Sigmoid colon (tissue), 7 donors: Measurements from ENCODE around the gene TTI1. TPM values are rescaled to one million over a fixed set of nuclear protein-coding genes. Genes with fewer than 3 reads are reported as not detected.
"Not testable (repeated sequence)": the region's sequence is repeated elsewhere in the genome, so short reads cannot be mapped to it uniquely, and the experiment has no call there.

Experiments used
- DNase-seq: peaks from one replicate; pipeline ENCODE4 v3.0.0-alpha.2; 2019
- H3K27ac ChIP-seq, 4 donors: fragments of 200-600 bp; sonication (generic); one replicate each; pipeline ENCODE4 v1.5.1; 2016 to 2019; ENCODE audit warnings: mild to moderate bottlenecking in 1 of 4
- H3K27me3 ChIP-seq, 3 donors: fragments of 200-600 bp; sonication (generic); one replicate each; pipeline ENCODE4 v1.5.1; 2019; ENCODE audit warnings: mild to moderate bottlenecking in 1 of 3
- H3K36me3 ChIP-seq, 4 donors: fragments of 200-600 bp; sonication (generic); one replicate each; pipeline ENCODE4 v1.5.1; 2016 to 2019
- H3K4me1 ChIP-seq, 4 donors: fragments of 200-600 bp; sonication (generic); one replicate each; pipeline ENCODE4 v1.5.1; 2017 to 2019
- H3K4me3 ChIP-seq, 4 donors: fragments of 200-600 bp; sonication (generic); one replicate each; pipeline ENCODE4 v1.5.1; 2017 to 2019; ENCODE audit warnings: mild to moderate bottlenecking in 2 of 4, moderate library complexity in 1 of 4
- H3K9me3 ChIP-seq, 4 donors: fragments of 200-600 bp in 3 of 4; sonication (generic) in 3 of 4; one replicate each; pipeline versions ENCODE4 v1.5.1 to v1.6.1; 2013 to 2019
- CTCF ChIP-seq, 4 experiments: fragments of 450-650 bp in 3 of 4; fragments of 200-600 bp in 1 of 4; IDR thresholded peaks; one replicate each; pipeline ENCODE4 v1.5.1; 2016 to 2019; ENCODE audit warnings: antibody characterized with exemption in 4 of 4, mild to moderate bottlenecking in 3 of 4, moderate library complexity in 2 of 4
- EP300 ChIP-seq, 4 donors: sonication (generic); formaldehyde crosslinking; IDR thresholded peaks; one replicate each; pipeline ENCODE4 v1.6.1; 2017; ENCODE audit warnings: antibody characterized with exemption in 4 of 4
- POLR2A ChIP-seq, 2 donors: fragments of 450-650 bp; IDR thresholded peaks; one replicate each; pipeline ENCODE4 v1.6.1; 2016; ENCODE audit warnings: antibody characterized with exemption in 2 of 2, mild to moderate bottlenecking in 2 of 2, moderate library complexity in 2 of 2
- POLR2AphosphoS5 ChIP-seq, 4 donors: sonication (generic); formaldehyde crosslinking; IDR thresholded peaks; one replicate each; pipeline ENCODE4 v1.6.1; 2017; ENCODE audit warnings: antibody characterized with exemption in 4 of 4
- WGBS, 2 donors: extraction: QIAGEN DNeasy Blood & Tissue Kit; methylation state at CpG; one replicate each; pipeline ENCODE4 v1.1.7; 2013; 5-methylcytosine and 5-hydroxymethylcytosine counted together
- intact Hi-C: fragments of 100-400 bp; cut with DNase I; formaldehyde crosslinking; loops from one replicate; pipeline ENCODE4 v1.15.1; 2023
- polyA plus RNA-seq, 3 donors: library from polyadenylated mRNA; stranded (reverse); fragments of 200-250 nt; gene quantifications; one replicate each; pipeline ENCODE4 v1.2.3, GENCODE V29; 2013
- total RNA-seq, 4 donors: library from RNA; depleted of rRNA; stranded (reverse); fragments of >200 nt; gene quantifications; one replicate each; pipeline ENCODE4 v1.1.0, GENCODE V29; 2016
- donor health status: healthy with polysubstance abuse.
- donor health status: Bipolar disorder and iron deficiency.
- donor health status: healthy.

Gene TTI1
- total and polyA plus RNA-seq, 7 donors, result 2.4 to 11.7 (median 10.5) TPM

GRCh38 chr20:37969949-37970855, 63.1 kb downstream of the TTI1 start:
- intact Hi-C loops, result no loop called here
- Histone ChIP-seq H3K27me3 (no peaks in the 10 kb centered on the region), H3K9me3 (no peaks in the 10 kb centered on the region), H3K4me3 (no peak overlapping the region), H3K27ac (no peak overlapping the region), H3K36me3 (no peaks in the 10 kb centered on the region), H3K4me1 (no peaks in the 10 kb centered on the region)
- 87% methylated on average over 7 of the region's 7 CpGs for WGBS, 2 donors
- TF ChIP-seq CTCF (IDR thresholded peaks at IDR 0.05), result no peak
- no peak for TF ChIP-seq POLR2A (IDR thresholded peaks at IDR 0.05)
- no peak for TF ChIP-seq POLR2AphosphoS5 (IDR thresholded peaks at IDR 0.05)
- no peak for TF ChIP-seq EP300 (IDR thresholded peaks at IDR 0.05)
- DNase-seq, result no peak

GRCh38 chr20:37968841-37969401, 64.3 kb downstream of the TTI1 start:
- no peaks in the 10 kb centered on the region for H3K4me1 ChIP-seq
- intact Hi-C loops, result no loop called here
- H3K27me3 ChIP-seq, result no peaks in the 10 kb centered on the region
- WGBS, 2 donors, result 80 to 89% methylated on average over 6 of the region's 6 CpGs
- no peaks in the 10 kb centered on the region for H3K9me3 ChIP-seq
- H3K4me3 ChIP-seq, result no peak overlapping the region
- no peak overlapping the region for H3K27ac ChIP-seq
- H3K36me3 ChIP-seq, result no peaks in the 10 kb centered on the region
- TF ChIP-seq POLR2AphosphoS5 (IDR thresholded peaks at IDR 0.05) (no peak), CTCF (IDR thresholded peaks at IDR 0.05) (no peak), POLR2A (IDR thresholded peaks at IDR 0.05) (no peak), EP300 (IDR thresholded peaks at IDR 0.05) (no peak)
- DNase-seq, result no peak

- WGBS, 2 donors, result 99% methylated on average over 2 of the region's 2 CpGs
- H3K36me3 ChIP-seq, H3K27me3 ChIP-seq, DNase-seq, H3K4me3 ChIP-seq, H3K9me3 ChIP-seq, H3K27ac ChIP-seq, H3K4me1 ChIP-seq, intact Hi-C loops: not testable (repeated sequence)
Measured at GRCh38 chr20:37963483-37963882, 69.8 kb downstream of the TTI1 start.

- 73 to 84% methylated on average over 1 of the region's 1 CpG for WGBS, 2 donors
- intact Hi-C loops, result no loop called here
- no peak for TF ChIP-seq POLR2AphosphoS5 (IDR thresholded peaks at IDR 0.05)
- no peak for TF ChIP-seq EP300 (IDR thresholded peaks at IDR 0.05)
- no peak for TF ChIP-seq POLR2A (IDR thresholded peaks at IDR 0.05)
- no peak for TF ChIP-seq CTCF (IDR thresholded peaks at IDR 0.05)
Measured at GRCh38 chr20:37961066-37961465, 72.2 kb downstream of the TTI1 start.

GRCh38 chr20:37958856-37959520, 74.3 kb downstream of the TTI1 start:
- no peak for TF ChIP-seq POLR2AphosphoS5 (IDR thresholded peaks at IDR 0.05)
- TF ChIP-seq POLR2A (IDR thresholded peaks at IDR 0.05), result no peak
- no peak for TF ChIP-seq CTCF (IDR thresholded peaks at IDR 0.05)
- TF ChIP-seq EP300 (IDR thresholded peaks at IDR 0.05), result no peak
- Histone ChIP-seq H3K9me3 (peaks cover 0 to 6% (median 1%) of the 10 kb centered on the region in 4 donors), H3K4me3 (no peak overlapping the region), H3K27ac (no peak overlapping the region), H3K4me1 (no peaks in the 10 kb centered on the region), H3K27me3 (no peaks in the 10 kb centered on the region), H3K36me3 (no peaks in the 10 kb centered on the region)
- 72 to 85% methylated on average over 2 of the region's 2 CpGs for WGBS, 2 donors
- DNase-seq, result no peak
- intact Hi-C loops, result no loop called here

More at GRCh38 chr20:37961066-37961465, 72.2 kb downstream of the TTI1 start:
- no peaks in the 10 kb centered on the region for H3K4me1 ChIP-seq
- no peak for DNase-seq
- no peak overlapping the region for H3K4me3 ChIP-seq
- no peaks in the 10 kb centered on the region for H3K27me3 ChIP-seq
- H3K36me3 ChIP-seq, result no peaks in the 10 kb centered on the region
- no peak overlapping the region for H3K27ac ChIP-seq
- H3K9me3 ChIP-seq, result peaks cover 0 to 6% (median 1%) of the 10 kb centered on the region in 4 donors
